ENCODE measurements around the gene FASTKD3. TPM values are rescaled to one million over a fixed set of nuclear protein-coding genes. Genes with fewer than 3 reads are reported as not detected.
A peak's percentile ranks its signal among the peaks of the same experiment; 100 is the strongest.

Gene FASTKD3
- total RNA-seq, 1 donor from 2014 or later, result 11.1 TPM

GRCh38 chr5:7867260-7867659 is 1.6 kb downstream of the FASTKD3 start:
- Mint-ChIP-seq H3K9me3 (ENCODE audit: low read depth) (no peaks in the 10 kb centered on the region), H3K4me3 (ENCODE audit: low read depth) (peak overlapping the region; percentile 24), H3K27me3 (no peaks in the 10 kb centered on the region), H3K27ac (no peak overlapping the region), H3K4me1 (ENCODE audit: low read depth) (peaks cover 14% of the 10 kb centered on the region), H3K36me3 (ENCODE audit: insufficient read depth) (peaks cover 1% of the 10 kb centered on the region)
- TF ChIP-seq CTCF (IDR thresholded peaks at IDR 0.05; ENCODE audit: unreplicated experiment), result no peak
- no peak for DNase-seq (ENCODE audit: low spot score, unreplicated experiment)

GRCh38 chr5:7866196-7866595 is 2.6 kb downstream of the FASTKD3 start:
- Mint-ChIP-seq H3K36me3 (ENCODE audit: insufficient read depth) (peaks cover 4% of the 10 kb centered on the region), H3K27ac (no peak overlapping the region), H3K4me3 (ENCODE audit: low read depth) (no peak overlapping the region), H3K9me3 (ENCODE audit: low read depth) (no peaks in the 10 kb centered on the region), H3K27me3 (no peaks in the 10 kb centered on the region), H3K4me1 (ENCODE audit: low read depth) (peaks cover 14% of the 10 kb centered on the region)
- TF ChIP-seq CTCF (IDR thresholded peaks at IDR 0.05; ENCODE audit: unreplicated experiment), result no peak
- DNase-seq (ENCODE audit: low spot score, unreplicated experiment), result no peak

DNA sequence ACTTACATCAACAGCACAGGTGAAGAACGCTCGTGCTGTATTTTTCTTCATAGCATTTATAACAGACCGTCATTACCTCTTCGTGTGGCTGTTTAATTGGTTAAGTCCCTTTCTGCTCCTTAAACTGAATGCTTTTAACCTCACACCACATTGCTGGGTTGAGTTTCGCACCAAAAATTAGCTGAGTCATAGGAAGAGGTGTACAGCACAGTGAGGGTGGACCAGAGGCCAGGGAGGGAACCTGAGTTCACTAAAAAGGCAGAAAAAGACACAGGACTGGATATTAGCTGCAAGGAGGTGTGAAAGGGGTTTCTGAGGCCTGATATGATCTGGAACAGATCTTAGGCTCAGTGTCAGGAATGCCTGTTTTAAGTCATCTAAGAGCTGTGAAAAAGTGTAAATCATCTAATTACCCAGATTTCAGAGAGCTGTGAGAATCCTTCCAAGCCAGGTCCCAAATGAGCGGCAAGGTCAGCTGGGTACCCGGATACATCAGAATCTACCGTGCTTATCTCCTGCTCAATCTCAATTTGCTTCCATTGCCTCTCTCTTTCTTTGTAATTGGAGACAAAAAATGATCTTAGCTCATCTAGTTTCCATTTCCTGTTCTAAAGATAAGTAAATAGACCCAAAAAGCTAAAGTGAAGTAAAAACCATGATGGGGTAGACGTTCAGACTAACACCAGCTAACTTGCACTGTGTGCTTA is 10.8 kb downstream of the FASTKD3 start:
- Mint-ChIP-seq H3K9me3 (ENCODE audit: low read depth) (no peaks in the 10 kb centered on the region), H3K36me3 (ENCODE audit: insufficient read depth) (peaks cover 11% of the 10 kb centered on the region), H3K4me1 (ENCODE audit: low read depth) (peaks cover 2% of the 10 kb centered on the region), H3K27ac (no peak overlapping the region), H3K4me3 (ENCODE audit: low read depth) (no peak overlapping the region), H3K27me3 (no peaks in the 10 kb centered on the region)
- DNase-seq (ENCODE audit: low spot score, unreplicated experiment), result no peak
- TF ChIP-seq CTCF (IDR thresholded peaks at IDR 0.05; ENCODE audit: unreplicated experiment), result no peak

- no peak for DNase-seq (ENCODE audit: low spot score, unreplicated experiment)
- H3K27me3 Mint-ChIP-seq, result no peaks in the 10 kb centered on the region
- peaks cover 5% of the 10 kb centered on the region for H3K4me1 Mint-ChIP-seq (ENCODE audit: low read depth)
- no peak overlapping the region for H3K4me3 Mint-ChIP-seq (ENCODE audit: low read depth)
- H3K36me3 Mint-ChIP-seq (ENCODE audit: insufficient read depth), result peaks cover 11% of the 10 kb centered on the region
- H3K27ac Mint-ChIP-seq, result no peak overlapping the region
- TF ChIP-seq CTCF (IDR thresholded peaks at IDR 0.05; ENCODE audit: unreplicated experiment), result no peak
- no peaks in the 10 kb centered on the region for H3K9me3 Mint-ChIP-seq (ENCODE audit: low read depth)
Measured at GRCh38 chr5:7857361-7857760, 11.5 kb downstream of the FASTKD3 start.

GRCh38 chr5:7856855-7857254 is 12.0 kb downstream of the FASTKD3 start:
- Mint-ChIP-seq H3K36me3 (ENCODE audit: insufficient read depth) (peaks cover 10% of the 10 kb centered on the region), H3K27me3 (no peaks in the 10 kb centered on the region), H3K4me1 (ENCODE audit: low read depth) (peaks cover 8% of the 10 kb centered on the region), H3K4me3 (ENCODE audit: low read depth) (no peak overlapping the region), H3K27ac (no peak overlapping the region), H3K9me3 (ENCODE audit: low read depth) (no peaks in the 10 kb centered on the region)
- peak; percentile 74 for TF ChIP-seq CTCF (IDR thresholded peaks at IDR 0.05; ENCODE audit: unreplicated experiment)
- DNase-seq (ENCODE audit: low spot score, unreplicated experiment), result no peak

All from progenitor cell of endocrine pancreas (in vitro differentiated cells).